Panc1 (cell line): ENCODE measurements around the gene MRPL11.
"Not testable (repeated sequence)": the region's sequence is repeated elsewhere in the genome, so short reads cannot be mapped to it uniquely, and the experiment has no call there.

Experiments used
- CTCF ChIP-seq: fragments of 450-650 bp; IDR thresholded peaks from 2 replicates; pipeline ENCODE4 v1.5.1; 2017; ENCODE audit warnings: mild to moderate bottlenecking
- POLR2AphosphoS5 ChIP-seq: IDR thresholded peaks from 2 replicates; pipeline ENCODE4 v1.6.1; 2012; ENCODE audit warnings: mild to moderate bottlenecking, low read depth, low read length, moderate library complexity
- REST ChIP-seq, 2 experiments: IDR thresholded peaks; 2 replicates each; pipeline ENCODE4 v1.6.1; 2011 to 2012; ENCODE audit warnings: low read depth in 2 of 2, control low read depth in 1 of 2, low read length in 1 of 2, mild to moderate bottlenecking in 1 of 2, moderate library complexity in 1 of 2; ENCODE audit not compliant: insufficient read depth in 1 of 2

- not testable (repeated sequence) for TF ChIP-seq CTCF; POLR2AphosphoS5; REST (IDR thresholded peaks at IDR 0.05; ENCODE audit: insufficient read depth in 1 of 2, low read depth in 2 of 2, low read length in 1 of 2)
These were observed 7.4 kb downstream of the MRPL11 start for GRCh38 chr11:66431287-66431686.
